Ammon's horn (tissue), 1 donor: Measurements from ENCODE around the gene AOPEP.

Experiments used
- DNase-seq: peaks from one replicate; pipeline ENCODE4 v3.0.0-alpha.2; 2016; ENCODE audit warnings: low spot score

AOPEP gene

DNA sequence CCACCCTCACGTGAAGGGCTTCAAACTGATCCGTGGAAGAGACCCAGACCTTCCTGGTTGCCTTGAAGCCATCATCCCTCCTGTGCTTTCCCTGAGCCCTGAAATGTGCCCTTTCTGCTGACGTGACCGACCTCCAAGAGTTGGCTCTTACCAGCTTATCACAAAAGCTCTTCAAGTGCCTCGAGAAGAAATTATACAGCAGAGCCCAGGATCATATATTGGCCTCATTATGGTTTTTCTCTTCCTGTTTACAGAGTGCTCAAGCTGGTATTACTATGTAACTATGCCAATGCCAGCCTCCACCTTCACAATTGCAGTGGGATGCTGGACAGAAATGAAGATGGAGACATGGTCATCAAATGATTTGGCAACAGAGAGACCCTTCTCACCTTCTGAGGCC lies 66.0 kb downstream of the AOPEP start:
- no peak for DNase-seq

DNA sequence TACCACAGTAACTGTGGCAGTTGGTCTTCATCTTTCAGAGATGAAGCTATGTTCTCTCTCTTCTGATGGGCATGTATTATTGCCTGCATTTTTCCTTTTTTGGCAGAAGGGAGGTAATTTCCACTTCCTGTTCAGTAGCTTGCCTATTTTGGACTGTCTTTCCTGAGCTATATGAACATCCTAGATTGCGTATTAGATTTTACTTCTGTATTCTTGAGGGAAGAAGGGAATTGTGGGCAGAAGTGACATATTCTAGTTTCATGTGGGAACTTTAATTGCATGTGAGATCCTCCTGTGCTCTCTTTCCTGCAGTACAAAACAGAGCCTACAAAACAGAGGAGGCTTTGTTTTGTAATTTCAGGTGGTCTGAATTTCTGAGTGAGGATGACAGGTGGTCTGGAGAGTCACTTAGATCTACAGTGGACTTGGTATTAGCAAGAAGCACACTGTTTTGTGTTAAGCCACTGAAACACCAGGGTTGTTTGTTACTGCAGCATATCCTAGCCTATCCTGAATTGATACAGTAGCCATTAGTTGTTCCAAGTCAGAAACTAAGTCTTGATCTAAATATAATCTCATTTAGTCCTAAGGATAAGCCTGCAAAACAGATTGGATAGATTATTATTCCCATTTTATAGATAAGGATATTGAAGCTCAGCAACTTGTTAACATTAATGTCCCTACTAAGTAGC lies 68.1 kb downstream of the AOPEP start:
- no peak for DNase-seq

DNA sequence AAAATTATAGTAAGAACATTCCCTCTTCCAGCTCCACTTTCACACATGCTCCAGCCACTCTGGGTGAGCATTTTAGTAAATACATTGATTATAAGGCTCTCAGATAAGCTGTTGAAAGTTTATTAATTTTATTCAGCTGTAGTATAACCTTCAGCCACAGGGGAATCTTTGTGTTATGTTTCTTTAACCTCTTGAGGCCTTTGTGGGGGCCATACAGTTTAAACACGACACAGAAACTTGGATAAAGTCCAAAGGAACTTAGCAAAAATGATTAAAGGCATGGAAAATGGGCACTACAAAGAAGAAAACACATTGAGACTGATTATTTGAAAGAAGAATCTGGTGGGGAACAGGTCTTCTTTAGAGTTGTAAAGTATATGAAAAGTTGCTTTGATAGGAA lies 70.2 kb downstream of the AOPEP start:
- no peak for DNase-seq

DNA sequence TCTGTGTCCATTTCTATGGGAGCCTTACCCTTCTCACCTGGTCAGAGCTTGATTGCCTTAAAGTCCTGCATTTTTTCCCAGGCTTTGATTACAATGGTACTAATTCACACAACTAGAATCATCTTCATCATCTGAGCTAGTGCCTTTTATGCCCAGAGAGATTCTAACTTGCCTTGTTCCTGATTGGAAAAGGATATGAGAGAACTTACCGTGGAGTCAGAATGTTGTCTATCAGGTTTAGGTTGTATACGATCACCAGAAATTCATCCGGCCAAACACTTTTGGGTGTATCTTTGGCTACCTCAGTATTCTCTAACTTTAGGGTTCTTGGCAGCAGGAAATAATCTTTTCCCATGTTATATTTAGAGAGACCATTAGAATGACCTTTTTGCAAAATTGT lies 71.7 kb downstream of the AOPEP start:
- DNase-seq, result no peak

DNA sequence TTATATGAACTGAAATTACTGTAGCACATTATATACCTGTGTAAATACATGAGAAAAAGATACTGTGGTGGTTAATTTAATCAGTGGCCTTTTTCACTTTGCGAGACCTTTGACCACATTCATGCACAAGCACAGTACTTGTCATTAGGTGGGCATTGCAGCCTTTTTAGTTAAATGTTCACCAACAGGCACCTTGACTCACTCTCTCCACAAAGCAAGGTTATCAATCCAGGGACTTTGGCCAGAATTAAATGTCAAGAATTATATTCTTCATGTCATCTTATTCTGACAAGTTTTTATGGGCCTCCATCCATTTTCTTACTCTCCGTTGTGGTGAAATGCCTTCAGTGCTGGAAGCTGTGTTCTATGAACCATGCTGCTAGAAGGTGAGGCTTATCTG lies 72.2 kb downstream of the AOPEP start:
- DNase-seq, result no peak

DNA sequence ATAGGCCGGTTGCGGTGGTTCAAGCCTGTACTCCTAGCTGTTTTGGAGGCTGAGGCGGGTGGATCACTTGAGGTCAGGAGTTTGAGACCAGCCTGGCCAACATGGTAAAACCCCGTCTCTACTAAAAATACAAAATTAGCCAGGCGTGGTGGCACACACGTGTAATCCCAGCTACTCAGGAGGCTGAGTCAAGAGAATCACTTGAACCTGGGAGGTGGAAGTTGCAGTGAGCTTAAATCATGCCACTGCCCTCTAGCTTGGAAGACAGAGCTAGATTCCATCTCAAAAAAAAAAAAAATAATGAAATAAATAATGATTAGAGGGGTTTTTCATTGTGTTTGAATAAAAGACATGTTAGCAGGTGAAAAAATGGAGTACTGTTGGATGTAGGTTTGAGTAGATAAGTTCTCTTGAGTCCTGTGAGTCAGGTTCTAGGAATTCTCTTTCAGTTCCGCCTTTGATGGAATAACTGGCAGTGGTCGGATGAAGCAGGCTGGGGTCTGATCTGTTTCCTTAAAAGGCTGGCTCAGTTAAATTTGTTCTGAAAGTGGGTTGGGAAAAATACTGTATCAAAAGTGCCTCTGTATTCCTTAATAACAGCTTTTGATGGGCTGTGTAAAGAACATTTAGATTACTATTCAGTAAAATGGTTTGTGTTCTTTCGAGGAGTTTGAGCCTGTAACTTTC lies 73.2 kb downstream of the AOPEP start:
- DNase-seq, result no peak

DNA sequence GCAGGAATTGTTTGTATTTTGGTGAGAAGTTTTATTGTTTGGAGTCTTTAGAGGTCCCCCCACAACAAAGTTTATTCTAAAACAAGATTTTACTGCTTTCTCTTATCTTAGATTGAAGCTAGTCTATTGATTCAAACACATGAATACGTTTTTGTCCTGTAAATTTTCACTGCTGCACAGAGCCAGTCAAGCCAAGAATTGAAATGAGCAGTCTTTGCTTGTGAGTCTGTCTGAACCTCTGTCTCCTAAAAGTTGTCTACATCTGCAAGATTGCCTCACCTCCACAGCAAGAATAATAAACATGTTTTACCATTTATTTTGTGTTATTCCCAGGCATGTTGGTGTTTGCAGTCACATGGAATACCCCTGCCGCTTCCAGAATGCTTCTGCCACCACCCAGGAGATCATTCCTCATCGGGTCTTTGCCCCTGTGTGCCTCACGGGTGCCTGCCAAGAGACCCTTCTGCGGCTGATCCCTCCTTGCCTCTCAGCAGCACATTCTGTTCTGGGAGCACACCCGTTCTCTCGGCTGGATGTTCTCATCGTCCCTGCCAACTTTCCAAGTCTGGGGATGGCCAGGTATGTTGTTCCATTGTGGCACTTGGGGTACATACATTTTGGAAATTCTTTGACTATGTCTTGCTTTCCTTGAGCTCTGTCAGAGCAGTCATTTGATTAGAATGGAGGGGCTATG lies 74.1 kb downstream of the AOPEP start:
- no peak for DNase-seq

DNA sequence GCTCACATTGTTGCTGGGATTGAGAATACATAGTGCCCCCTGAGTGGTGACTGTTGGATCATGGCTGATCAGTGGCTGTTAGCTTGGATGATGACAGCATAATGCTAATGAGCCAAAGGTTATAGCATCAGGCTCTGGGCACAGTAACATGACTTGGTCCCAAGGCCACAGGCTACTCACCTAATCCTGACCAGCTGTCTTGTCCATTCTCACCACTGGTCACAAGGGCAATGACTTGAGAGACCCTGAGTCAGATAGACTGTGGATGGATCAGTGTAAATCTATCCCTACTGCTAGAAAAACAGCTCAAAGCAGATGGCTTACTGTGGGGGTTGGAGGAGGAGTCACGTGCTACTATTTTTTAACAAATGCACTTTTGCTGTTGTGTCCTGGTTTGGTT lies 74.7 kb downstream of the AOPEP start:
- no peak for DNase-seq

DNA sequence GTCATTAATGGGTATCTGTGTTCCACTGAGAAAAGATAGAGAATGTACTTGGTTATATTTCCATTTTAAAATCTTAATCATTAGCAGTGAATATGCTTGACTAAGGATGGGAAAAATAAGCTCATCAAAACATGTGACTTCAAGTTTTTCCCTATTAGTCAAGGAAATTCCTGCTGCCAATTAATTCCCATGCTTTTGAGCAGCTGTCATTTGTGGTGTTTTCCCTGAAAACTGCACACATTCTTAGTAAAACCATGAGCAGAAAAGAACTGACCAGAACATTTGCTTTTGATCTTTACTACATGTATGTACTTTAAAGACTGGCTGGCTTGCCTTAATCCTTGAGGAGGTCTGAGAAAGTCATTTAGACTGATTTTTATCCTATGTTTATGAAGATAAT lies 75.2 kb downstream of the AOPEP start:
- DNase-seq, result no peak

DNA sequence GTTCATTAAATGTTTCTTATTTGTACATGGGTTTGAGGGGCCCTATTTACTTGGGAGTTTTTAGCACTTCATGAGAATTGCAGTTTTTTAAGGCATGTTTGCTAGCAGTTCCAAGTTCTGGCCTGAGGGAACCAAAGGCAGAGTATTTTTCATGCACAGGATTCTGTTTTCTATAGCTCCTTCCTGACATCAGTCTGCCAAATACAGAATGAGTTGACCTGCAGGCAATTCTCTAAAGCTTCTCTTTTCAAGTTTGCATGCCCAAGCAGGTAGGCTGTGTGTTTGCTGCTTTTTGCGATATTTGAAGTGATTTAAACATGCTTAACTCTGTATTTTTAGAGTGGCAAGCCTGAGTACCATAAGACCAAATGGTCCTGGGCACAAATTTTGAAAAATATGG lies 75.8 kb downstream of the AOPEP start:
- DNase-seq, result no peak

DNA sequence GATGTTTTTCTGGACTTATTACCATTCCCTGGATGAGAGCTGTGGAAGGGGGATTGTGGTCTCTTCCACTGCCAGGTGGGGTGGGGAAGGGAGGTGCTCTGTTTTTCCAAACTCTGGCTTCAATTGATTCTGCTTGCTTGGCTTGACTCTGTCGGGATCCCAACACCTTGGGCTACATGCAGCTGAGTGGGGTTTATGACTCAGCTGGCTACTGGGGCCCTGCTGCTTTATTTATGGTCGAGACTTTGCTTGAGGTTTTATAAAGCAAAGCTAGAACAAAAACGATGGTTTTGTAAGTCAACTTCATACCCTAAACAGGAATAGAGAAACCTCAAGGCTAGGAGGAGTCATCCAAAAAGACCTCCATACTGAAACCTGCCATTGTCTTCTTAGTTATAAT lies 76.3 kb downstream of the AOPEP start:
- DNase-seq, result no peak

DNA sequence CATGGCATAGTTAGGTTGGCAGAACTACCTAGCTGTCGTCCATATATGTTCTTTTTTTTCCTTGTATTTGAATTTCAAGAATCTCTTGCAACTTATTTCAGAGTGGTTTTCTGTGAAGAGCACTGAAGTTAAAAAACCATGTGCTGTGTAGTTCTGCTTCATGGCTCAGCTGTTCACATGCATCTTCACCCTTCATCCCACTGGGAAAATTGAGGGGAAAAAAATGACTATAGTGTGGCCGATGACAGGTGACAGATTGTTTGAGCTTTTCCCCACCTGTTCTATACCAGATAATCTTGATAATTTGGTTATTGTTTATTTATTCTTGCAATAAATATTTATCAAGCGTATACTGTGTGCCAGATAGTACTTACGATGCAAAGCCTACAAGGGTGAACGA lies 77.8 kb downstream of the AOPEP start:
- no peak for DNase-seq

DNA sequence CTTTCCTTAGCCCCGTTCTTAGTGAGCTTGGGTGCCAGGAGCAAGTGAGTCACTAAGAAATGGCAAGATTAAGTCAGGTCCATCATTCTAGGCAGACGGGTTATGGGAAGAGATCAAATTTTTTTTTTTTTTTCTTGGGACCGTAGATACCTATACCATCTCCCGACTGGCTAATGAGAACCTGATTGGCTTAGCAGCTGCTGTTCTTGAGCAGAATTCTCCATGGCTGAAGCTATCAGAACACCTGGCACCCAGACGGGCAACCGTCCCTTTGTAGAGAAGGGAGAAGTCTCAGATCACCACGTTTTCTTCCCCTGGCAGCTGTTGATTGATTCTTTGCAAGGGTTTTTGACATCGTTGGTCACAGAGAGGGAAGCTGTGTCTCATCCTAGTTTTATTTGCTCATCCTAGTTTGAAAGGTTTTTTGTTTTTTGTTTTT lies 78.6 kb downstream of the AOPEP start:
- no peak for DNase-seq

DNA sequence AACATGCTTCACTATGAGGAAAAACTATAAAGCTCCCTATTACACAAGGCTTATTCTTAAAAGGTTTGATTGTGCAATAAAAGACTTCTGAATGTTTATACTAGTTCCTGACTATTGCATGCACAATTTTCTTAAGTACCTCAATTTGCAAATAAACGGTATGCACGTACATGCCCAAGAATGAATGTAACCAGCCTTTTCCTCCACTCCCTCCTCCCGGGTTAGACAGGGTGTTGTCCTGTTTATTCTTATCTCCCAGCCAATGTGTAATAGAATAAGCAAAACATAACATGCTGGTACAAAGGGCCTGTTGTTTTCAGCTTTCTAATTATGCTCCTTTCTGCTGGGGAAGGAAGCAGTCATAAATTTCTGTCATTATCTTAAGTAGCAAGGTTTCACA lies 79.1 kb downstream of the AOPEP start:
- no peak for DNase-seq

DNA sequence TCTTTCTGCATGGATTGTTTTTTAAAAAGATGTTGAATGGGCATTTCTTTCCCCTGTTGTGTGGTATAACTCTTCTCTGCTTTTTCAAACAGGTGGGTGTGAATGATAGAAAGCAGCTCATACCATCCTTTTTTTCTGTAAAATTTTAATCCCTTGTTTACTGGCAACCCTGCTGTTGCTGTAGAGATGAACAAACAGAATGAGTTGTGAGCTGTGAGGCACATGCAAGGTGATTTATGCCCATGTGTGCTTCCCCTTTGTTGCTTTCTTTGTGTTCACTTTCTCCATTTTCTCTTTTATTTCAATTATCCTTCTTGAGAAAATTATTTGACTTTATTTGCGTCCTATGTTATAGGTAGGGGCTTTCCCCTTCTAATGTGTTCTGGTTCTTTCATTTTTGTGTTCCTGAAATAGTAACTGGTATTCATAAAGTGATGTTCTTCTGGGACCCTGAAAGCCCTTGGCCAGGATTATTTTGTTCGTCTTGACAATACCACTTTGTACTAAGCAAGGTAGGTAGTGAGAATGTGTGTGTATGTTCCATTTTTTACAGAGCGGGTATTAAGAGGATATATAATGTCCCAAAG lies 79.9 kb downstream of the AOPEP start:
- DNase-seq, result no peak

DNA sequence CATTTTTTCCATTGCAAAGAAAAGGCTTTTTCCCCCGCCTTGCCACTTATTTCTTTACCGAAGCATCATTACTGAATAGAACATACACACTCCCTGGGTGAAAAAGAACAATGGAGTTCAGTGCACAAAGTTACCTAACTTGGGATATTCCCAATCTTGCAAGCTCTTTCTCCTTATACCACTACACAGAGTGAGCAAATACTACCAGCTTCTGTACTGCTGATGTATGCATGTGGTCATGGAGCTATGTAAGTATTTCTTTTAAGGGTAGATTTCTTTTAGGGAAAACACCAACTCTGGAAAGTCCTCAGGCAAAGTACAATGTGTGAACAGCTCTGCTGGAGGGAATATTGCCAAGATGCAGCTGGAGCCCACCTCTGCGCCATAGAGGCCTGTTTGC lies 81.1 kb downstream of the AOPEP start:
- DNase-seq, result no peak

DNA sequence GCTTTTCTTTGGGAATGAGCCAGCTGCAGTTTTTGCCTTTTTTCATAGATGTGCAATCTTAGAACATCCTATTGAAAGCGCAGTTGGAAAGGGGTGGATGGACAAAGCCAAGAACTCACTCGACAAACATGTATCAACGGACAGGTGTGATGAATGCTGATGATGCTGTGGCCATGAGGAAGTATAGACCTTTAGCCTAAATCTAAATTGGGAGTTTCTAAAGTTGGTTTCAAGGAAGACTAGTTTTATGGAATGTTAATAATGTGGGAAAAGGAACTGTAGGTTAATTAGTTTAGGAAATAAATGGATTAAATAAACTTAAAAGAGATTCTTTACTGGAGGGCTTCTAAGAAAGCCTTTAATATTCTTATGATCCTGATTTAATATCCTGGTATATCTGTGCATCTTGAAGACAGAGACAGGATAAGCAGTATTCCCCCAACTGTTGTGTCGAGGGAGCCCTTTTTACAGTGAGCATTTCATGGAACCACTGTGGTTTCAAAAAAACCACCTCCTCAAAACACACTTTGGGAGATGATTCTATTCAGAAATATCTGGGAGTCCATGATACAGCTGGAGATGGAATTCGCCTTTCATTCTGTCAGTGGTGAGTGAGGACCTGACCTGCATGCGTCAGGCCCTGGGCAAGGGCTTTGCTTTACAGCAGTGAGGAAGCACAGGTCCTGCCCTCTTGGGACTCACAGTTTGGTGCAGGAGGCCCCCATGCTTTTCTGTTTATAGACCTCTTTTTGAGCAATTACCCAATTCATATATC lies 82.6 kb downstream of the AOPEP start:
- DNase-seq, result no peak

DNA sequence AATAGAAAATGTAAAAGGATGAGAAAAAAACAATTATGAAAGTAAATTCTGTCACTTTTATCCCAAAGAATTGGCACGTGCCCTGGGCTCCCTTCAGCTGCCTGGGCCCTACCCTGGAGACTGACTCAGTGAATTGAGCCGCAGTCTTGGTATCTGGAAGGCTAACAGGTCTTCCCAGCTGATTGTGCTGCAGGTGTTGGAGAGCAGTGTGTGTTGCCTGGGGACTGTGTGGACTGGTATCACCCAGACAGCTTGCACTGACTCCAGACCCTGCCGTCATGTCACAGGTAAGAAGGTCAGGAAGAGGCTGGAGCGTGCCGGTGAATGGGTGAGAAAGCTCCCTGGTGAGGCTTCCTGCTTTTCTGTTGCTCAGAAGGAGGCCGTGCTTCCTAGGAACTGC lies 83.3 kb downstream of the AOPEP start:
- DNase-seq, result no peak

DNA sequence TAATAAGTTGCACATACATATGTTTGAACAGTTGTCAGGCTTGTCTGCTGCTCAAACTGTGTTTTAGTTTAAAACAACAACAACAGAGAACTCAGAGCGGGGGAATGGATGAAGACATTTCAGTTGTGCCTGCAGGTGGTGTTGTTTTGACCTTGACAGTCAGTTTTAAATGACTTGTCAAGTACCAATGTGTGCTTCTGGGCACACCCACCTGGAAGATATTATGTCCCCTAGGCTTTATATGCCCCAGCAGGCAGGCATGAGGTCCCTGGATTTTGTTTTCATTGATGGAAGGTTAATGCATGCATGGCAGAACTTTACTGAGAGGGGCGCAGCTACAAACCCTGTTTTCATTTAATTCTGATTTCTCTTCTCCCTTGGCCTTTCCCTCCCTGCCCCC lies 84.6 kb downstream of the AOPEP start:
- DNase-seq, result no peak

DNA sequence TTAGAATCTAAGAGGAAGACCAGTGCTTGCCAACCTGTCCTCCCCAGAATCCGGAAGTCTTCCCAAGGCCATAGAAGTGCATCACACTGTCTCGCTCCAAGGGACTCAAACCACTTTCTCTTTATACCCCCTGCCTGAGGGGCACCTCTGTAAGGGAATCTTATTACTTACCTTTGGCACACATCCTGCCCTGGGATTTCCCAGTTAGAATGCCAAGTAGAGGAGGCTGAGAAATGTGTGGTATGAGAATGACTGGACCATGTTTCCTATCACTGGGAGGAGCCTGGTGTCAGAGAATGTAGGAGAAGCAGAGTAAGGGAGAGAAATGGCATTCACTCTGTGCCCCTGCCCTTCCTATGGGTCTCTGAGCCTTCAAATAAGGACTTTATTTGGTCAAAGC lies 85.8 kb downstream of the AOPEP start:
- no peak for DNase-seq

DNA sequence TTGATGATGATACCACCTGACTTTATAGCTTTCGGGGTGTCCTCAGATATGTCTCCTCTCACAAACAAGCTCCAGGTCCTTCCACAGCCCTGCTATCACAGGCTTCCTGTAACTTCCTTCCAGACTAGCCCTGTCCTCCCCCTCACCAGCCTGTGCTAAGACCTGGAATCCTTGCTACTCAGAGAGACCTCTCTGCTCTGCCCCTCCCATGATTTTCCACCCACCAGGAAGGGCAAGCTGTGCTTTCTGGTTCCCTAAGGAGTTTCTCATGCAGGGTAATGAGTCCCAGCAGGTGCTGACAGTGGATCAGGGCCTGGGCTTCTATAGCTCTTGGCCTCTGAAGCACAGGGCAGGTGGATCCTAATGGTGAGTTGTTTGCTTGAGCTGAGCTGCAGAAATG lies 86.9 kb downstream of the AOPEP start:
- DNase-seq, result no peak
